ENCODE results near the gene PMM2. TPM values are rescaled to one million over a fixed set of nuclear protein-coding genes. Genes with fewer than 3 reads are reported as not detected.
"Not testable (repeated sequence)": the region's sequence is repeated elsewhere in the genome, so short reads cannot be mapped to it uniquely, and the experiment has no call there.

The PMM2 gene
- total RNA-seq, 1 donor, result 34.7 TPM

- TF ChIP-seq CTCF (IDR thresholded peaks at IDR 0.05; ENCODE audit: insufficient read depth, low read length), result no peak
These were observed 33.8 kb downstream of the PMM2 start for GRCh38 chr16:8831450-8831849.

DNA sequence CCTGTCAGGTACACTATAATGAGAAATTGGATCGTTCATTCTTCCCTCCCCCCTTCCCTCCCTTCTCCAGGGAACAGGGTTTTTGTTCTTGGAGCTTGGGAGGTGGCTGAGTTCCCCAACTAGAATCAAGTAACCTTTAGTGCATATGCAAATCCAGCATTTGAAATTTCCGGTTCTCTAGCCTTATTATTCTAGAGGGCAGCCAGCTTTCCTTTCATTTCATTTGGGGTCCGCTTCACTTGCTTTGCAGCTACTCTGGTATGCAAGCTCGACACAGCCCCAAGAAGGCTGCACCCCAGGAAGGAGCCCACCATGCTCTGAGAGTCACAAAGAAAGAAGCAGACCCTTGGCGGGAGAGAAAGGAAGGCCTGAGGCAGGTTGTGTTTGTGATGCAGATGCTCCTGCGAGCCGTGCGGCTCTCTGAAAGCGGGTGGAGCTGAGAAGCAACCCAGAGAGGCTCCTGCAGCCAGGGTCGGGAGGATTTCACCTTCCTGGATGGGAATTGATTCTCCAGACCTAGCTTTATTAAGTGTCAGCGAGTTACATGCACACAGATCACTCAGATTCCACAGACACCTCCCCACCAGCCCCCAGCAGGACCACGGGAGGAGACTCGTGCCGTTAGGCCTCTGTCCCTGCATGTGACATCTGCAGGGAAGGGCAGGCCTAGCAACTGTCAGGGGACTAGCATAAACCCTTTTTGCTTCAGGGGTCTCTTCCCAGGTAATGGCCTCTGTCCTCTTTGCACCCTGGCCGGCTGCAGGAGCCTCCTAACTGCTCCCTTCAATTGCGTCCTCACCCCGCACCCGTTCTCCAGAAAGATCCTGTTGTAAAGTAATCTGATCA is 34.5 kb downstream of the PMM2 start:
- no peak for TF ChIP-seq CTCF (IDR thresholded peaks at IDR 0.05; ENCODE audit: insufficient read depth, low read length)
- no peak overlapping the region for H3K4me3 ChIP-seq (ENCODE audit: low read depth, low read length)
- DNase-seq (ENCODE audit: low read depth), result no peak

More at GRCh38 chr16:8831450-8831849, 33.8 kb downstream of the PMM2 start:
- no peak for DNase-seq (ENCODE audit: low read depth)
- H3K4me3 ChIP-seq (ENCODE audit: low read depth, low read length), result no peak overlapping the region

DNA sequence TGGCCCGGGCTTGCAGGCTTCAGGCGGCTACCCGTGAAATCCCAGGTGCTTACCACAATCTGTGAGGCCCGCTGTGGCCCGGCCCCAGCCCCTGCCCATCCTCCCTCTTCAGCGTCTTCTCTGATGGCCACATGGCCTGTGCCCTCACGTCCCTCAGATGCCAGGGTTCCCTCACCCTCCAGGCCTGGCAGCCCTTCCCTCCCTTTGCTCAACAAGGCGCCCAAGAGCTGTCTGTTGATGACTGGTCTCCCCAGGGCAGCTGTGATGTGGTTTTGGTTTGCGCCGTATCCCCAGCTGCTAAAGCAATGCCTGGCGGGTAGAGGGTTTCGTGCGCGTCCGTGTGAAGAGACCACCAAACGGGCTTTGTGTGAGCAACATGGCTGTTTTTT is 35.1 kb downstream of the PMM2 start:
- no peak for TF ChIP-seq CTCF (IDR thresholded peaks at IDR 0.05; ENCODE audit: insufficient read depth, low read length)
- H3K4me3 ChIP-seq (ENCODE audit: low read depth, low read length), result no peak overlapping the region
- DNase-seq (ENCODE audit: low read depth), result no peak

DNA sequence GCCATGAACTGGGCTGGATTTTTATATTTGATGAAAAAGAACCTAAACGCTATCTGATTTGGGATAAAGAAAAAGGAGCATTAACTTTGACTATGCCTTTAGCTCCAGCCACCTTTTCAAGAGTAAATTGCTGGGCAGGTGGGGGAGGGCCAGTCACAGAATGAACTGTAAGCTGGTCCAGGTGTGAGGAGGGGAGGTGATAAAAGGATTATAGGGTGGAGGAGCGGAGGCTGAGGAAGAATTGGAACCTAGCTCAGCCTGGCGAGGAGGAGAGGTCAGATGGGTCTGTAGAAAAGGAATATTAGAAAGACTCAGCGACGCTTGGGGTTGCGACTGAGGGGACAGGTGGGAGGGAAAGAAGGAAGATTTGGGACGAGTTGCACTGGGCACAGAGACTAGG is 39.2 kb downstream of the PMM2 start:
- DNase-seq (ENCODE audit: low read depth); H3K4me3 ChIP-seq (ENCODE audit: low read depth, low read length): not testable (repeated sequence)

DNA sequence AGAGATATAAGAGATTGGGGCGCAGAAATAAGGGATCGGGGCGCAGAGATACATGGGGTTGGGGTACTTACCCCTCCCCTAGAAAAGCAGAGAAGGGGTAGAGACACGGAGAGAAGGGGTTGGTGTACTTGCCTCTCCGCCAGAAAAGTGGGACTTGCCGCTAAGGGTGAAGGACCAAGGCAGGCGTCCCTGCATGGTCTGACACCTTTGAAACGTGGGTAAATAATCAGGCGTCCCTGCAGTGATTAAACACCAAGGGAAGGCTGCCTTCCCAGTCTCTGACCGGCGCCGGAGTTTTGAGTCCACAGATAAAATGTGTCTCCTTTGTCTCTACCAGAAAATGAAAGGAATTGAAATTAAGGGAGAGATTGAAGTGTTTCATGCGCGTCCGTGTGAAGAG is 40.0 kb downstream of the PMM2 start:
- not testable (repeated sequence) for H3K4me3 ChIP-seq (ENCODE audit: low read depth, low read length); DNase-seq (ENCODE audit: low read depth)

DNA sequence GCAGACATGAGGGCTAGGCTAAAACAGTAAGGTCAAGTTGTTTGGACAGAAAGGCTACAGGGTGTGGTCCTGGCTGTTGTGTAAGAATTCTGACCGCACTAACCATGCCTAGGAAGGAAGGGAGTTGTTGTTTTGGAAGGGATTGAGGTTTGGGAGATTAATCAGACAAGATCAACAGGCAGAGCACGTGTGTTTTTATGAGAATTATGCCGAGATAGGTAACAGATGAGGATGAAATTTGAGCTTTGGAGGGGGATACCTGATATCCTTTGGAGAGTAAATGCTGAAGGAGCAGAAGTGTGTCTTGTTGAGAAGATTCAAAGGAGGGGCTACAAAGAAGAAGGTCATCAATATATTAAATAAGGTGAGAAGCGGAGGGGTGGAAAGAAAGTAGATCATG is 44.4 kb downstream of the PMM2 start:
- peak; percentile 51 for DNase-seq (ENCODE audit: low read depth)
- not testable (repeated sequence) for H3K4me3 ChIP-seq (ENCODE audit: low read depth, low read length)

GRCh38 chr16:8843296-8843695 is 45.7 kb downstream of the PMM2 start:
- DNase-seq (ENCODE audit: low read depth), result peak; percentile 51
- H3K4me3 ChIP-seq (ENCODE audit: low read depth, low read length), result not testable (repeated sequence)

DNA sequence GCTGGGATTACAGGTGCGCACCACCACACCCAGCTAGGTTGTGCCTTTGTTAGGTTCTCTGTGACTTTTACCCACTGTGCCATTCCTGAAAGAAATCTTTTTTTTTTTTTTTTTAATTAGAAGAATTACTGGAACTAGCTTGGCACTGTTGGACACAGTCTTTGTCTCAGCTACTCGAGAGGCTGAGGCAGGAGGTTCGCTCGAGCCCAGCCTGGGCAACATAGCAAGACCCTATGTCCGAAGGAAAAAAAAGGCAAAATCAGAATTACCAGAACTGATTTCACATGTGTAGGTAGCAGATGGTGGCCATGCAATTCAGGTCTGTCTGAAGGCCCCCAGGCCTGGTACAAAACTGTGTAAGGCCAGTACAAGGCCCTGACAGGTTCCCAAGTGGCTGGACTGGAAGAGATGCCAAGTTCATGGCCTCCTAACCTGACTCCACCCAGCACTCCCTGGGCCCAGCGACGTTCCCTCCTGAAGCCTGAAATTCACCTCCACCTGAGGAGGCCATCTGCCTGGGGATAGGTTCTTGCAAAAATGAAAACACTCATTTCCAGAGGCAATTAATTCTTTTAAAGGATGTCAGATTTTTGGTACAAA is 48.2 kb downstream of the PMM2 start:
- no peak for TF ChIP-seq CTCF (IDR thresholded peaks at IDR 0.05; ENCODE audit: insufficient read depth, low read length)
- DNase-seq (ENCODE audit: low read depth), result no peak
- H3K4me3 ChIP-seq (ENCODE audit: low read depth, low read length), result no peak overlapping the region

DNA sequence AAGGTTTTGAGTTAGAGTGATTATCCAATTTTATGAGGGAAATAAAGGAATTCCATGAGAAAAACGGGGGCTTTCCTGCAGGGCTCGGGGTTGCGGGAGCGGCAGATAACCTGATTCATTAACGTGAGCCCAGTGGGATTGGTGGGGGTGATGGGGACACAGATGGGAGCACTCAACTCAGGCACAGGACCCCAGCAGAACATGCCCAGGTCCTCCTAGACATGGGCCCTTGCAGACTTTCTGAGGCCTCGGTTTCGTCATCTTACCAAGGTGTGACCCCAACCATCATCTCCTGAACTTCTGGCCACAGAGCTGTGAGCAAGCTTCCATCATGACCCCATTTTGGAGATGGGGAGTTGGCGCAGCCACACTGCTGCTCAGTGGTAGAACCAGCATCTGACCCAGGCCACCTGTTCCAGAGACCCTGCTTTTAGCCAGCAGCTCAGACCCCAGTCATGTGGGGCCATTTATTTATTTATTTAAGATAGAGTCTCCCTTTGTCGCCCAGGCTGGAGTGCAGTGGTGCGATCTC is 48.8 kb downstream of the PMM2 start:
- DNase-seq (ENCODE audit: low read depth), result no peak
- TF ChIP-seq CTCF (IDR thresholded peaks at IDR 0.05; ENCODE audit: insufficient read depth, low read length), result no peak
- no peak overlapping the region for H3K4me3 ChIP-seq (ENCODE audit: low read depth, low read length)
